Measurements from ENCODE around the gene TMEM184A.

Gene TMEM184A

GRCh38 chr7:1550005-1550845, 5.8 kb downstream of the TMEM184A start:
- no peak for FAIRE-seq

- no peak for FAIRE-seq
Measured at GRCh38 chr7:1549357-1550004, 6.5 kb downstream of the TMEM184A start.

GRCh38 chr7:1548944-1549343, 7.1 kb downstream of the TMEM184A start:
- no peak for FAIRE-seq

- no peak for FAIRE-seq
Measured at GRCh38 chr7:1548438-1548831, 7.6 kb downstream of the TMEM184A start.

GRCh38 chr7:1547777-1548437, 8.1 kb downstream of the TMEM184A start:
- no peak for FAIRE-seq

- no peak for FAIRE-seq
Measured at GRCh38 chr7:1546909-1547776, 8.9 kb downstream of the TMEM184A start.

- FAIRE-seq, result no peak
Measured at GRCh38 chr7:1546274-1546908, 9.6 kb downstream of the TMEM184A start.

- FAIRE-seq, result no peak
Measured at GRCh38 chr7:1545417-1546246, 10.4 kb downstream of the TMEM184A start.

- no peak for FAIRE-seq
Measured at GRCh38 chr7:1544896-1545416, 11.0 kb downstream of the TMEM184A start.

GRCh38 chr7:1544178-1544895, 11.7 kb downstream of the TMEM184A start:
- no peak for FAIRE-seq

GRCh38 chr7:1543826-1544177, 12.2 kb downstream of the TMEM184A start:
- FAIRE-seq, result no peak

GRCh38 chr7:1542841-1543747, 12.9 kb downstream of the TMEM184A start:
- no peak for FAIRE-seq

GRCh38 chr7:1542329-1542728, 13.7 kb downstream of the TMEM184A start:
- no peak for FAIRE-seq

GRCh38 chr7:1541431-1542162, 14.4 kb downstream of the TMEM184A start:
- no peak for FAIRE-seq

GRCh38 chr7:1540776-1541271, 15.2 kb downstream of the TMEM184A start:
- no peak for FAIRE-seq

GRCh38 chr7:1539882-1540775, 15.9 kb downstream of the TMEM184A start:
- no peak for FAIRE-seq

GRCh38 chr7:1539181-1539881, 16.7 kb downstream of the TMEM184A start:
- FAIRE-seq, result no peak
